ENCODE data around the gene CAMSAP2.

DNA sequence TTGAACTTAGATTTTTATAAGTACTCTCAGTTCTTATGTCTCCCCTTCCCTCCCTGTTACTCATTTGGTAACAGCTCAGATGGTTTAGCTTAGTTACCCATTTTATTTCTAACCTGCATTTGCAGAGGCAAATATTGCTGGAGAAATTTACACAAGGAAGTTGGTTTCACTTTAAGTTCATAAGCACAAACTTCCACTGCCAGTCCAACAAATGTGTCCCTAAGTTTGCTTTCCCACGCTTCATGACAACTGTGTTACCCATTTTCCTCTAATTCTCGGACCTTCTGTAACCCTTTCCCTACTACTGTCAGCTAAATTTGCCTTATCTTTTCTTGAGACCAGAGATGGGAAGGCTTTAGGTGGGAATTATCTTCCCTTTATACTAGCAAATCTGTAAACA lies 70.2 kb downstream of the CAMSAP2 start:
- TF ChIP-seq, protein P1, sequence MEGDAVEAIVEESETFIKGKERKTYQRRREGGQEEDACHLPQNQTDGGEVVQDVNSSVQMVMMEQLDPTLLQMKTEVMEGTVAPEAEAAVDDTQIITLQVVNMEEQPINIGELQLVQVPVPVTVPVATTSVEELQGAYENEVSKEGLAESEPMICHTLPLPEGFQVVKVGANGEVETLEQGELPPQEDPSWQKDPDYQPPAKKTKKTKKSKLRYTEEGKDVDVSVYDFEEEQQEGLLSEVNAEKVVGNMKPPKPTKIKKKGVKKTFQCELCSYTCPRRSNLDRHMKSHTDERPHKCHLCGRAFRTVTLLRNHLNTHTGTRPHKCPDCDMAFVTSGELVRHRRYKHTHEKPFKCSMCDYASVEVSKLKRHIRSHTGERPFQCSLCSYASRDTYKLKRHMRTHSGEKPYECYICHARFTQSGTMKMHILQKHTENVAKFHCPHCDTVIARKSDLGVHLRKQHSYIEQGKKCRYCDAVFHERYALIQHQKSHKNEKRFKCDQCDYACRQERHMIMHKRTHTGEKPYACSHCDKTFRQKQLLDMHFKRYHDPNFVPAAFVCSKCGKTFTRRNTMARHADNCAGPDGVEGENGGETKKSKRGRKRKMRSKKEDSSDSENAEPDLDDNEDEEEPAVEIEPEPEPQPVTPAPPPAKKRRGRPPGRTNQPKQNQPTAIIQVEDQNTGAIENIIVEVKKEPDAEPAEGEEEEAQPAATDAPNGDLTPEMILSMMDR (IDR thresholded peaks at IDR 0.05), result no peak
- TF ChIP-seq EZH2 (IDR thresholded peaks at IDR 0.05), result no peak

Data from neural progenitor cell (in vitro differentiated cells).